GM18502 (cell line): ENCODE data around the gene KCNF1.

Experiments used
- ATAC-seq: cut with Tn5 transposase; IDR thresholded peaks from one replicate; pipeline ENCODE4 v1.9.1; 2021; ENCODE audit warnings: mild to moderate bottlenecking; ENCODE audit not compliant: unreplicated experiment, poor library complexity

KCNF1 gene

GRCh38 chr2:10901160-10901939, 10.4 kb upstream of the KCNF1 start:
- no peak for ATAC-seq

- no peak for ATAC-seq
Measured at GRCh38 chr2:10903861-10904210, 7.9 kb upstream of the KCNF1 start.

DNA sequence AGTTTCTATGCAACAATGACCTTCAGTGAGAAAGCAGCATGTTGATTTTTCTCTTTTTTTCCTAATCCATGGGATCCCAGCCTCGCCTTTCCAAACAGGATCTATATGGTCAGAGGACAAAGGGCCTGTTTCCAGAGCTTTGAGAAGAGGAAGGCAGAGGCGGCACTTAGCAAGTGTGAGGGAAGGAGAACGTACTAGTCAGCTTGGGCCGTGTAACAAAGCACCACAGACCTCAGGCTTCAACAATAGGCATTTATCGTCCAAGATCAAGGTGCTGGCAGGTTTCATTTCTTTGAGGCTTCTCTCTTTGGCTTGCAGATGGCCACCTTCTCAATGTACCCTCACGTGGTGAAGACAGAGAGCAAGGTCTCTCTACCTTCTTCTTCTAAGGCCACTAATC, 7.3 kb upstream of the KCNF1 start:
- no peak for ATAC-seq

DNA sequence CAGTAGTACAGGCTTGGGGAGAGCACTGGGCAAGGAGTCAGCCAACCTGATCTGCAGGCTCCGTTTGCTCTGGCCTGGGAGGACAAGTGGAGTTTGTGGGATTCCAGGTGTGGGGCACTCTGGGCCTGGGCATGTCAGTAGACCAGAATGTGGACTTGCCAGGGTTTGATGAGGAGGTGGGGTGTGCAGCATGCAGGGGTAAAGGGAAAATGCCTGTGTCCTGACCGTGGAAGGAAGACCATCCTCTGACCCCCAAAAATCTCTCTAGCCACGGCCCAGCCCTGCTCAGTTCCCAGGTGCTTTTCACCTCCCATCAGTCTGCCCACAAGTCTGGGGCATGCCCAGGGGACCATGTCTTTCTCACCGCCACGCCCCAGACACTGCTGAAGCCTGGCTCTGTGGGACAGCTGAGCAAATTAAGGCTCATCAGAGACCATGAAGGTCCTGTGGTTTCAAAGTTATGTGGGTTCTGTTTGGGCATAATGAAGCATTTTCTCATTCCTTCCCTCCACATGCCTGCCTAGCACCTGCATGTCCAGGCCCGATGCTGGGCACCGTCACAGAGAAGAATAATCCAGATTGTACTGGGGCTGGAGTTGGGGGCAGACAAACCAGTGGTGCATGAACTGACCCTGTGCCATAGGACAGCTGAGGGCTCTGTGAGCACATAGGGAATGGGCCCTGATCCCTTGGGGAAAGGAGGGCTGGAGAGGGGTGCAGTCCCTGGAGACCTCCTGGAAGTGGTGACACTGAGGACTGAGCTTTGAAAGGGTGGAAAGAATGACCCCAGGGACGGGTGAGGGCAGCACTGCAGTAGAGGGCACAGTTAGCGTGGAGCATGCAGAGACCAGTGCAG, 6.5 kb upstream of the KCNF1 start:
- no peak for ATAC-seq

GRCh38 chr2:10905862-10906143, 5.9 kb upstream of the KCNF1 start:
- no peak for ATAC-seq

GRCh38 chr2:10906926-10907625, 4.7 kb upstream of the KCNF1 start:
- ATAC-seq = no peak

DNA sequence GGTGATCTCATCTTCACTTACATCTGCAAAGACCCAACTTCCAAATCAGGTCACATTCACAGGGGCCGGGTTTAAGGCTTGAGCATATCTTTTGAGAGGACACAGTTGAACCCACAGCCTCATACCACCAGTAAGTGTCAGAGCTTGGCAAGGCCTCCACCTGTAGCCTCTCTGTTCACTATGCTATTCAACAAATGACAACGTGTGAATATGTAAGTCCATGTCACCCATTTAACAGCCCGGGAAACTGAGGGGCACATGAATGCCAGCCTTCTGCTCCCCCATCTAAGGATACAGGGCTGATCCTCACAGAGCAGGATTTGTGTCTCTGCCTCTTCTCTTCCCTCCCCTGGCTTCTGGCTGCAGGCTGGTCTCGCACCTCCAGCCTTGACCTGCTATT, 3.5 kb upstream of the KCNF1 start:
- ATAC-seq = no peak

DNA sequence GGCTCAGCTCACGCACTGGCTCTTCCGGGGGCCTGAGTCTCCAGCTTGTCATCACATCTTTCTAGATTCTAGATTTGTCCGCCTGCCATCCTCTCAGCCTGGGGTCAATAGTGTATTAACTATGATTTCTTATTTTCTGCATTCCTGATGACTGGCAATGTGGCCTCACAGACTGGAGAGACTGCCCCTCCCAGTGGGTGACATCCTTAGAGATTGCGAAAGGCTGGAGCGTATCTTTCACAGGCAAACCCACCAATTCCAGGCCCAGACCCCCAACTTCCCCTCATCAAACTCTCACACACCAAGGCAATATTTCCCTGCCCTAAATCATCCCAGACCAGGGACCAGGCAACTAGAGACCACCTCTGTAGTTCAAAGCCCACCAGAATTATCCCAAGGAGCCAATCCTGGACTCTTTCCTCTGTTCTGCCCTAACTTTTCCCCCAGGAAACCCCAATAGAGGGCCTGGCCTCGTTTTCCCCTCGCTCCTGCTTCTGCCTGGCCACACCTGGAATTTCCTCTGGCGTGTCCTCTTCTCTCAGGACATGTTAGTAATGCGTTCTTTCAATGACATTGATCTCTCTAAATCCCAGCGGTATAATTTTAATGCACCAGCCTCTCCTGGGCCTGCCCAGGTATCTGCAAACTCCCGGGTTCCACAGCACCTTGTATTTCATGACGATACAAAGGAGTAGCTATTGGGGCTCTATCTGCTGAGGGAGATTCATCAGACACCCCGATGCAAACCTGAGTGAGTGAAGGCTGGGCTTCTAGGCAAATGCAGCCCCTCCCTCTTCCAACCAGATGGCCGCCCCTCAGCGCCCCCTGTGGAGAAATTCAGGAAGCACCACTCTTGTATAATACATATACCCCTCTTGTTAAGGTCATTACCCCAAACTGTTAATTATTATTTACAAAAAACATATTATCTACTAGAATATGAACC, 2.4 kb upstream of the KCNF1 start:
- ATAC-seq = no peak

- ATAC-seq = no peak
Measured at GRCh38 chr2:10909996-10910341, 1.8 kb upstream of the KCNF1 start.

- no peak for ATAC-seq
Measured at GRCh38 chr2:10910625-10911024, 1.1 kb upstream of the KCNF1 start.

DNA sequence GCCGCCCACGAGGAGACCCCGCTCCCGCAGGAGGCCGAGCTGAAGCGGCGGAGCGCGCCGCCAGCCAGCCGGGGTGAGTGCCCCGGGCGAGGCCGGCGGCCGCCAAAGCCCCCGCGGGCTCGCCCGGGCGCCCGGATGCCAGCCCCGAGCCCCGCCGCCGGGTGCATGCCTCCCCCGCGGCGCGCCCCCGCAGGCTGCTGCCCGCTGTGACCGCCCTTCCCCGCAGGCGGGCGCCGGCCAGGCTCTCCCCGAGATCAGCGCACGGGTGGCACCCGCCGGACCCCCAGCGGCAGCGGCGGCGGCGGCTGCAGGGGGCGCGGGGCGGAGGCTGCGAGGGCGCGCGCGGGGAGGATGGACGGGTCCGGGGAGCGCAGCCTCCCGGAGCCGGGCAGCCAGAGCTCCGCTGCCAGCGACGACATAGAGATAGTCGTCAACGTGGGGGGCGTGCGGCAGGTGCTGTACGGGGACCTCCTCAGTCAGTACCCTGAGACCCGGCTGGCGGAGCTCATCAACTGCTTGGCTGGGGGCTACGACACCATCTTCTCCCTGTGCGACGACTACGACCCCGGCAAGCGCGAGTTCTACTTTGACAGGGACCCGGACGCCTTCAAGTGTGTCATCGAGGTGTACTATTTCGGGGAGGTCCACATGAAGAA, 470 bp downstream of the KCNF1 start:
- ATAC-seq = no peak

DNA sequence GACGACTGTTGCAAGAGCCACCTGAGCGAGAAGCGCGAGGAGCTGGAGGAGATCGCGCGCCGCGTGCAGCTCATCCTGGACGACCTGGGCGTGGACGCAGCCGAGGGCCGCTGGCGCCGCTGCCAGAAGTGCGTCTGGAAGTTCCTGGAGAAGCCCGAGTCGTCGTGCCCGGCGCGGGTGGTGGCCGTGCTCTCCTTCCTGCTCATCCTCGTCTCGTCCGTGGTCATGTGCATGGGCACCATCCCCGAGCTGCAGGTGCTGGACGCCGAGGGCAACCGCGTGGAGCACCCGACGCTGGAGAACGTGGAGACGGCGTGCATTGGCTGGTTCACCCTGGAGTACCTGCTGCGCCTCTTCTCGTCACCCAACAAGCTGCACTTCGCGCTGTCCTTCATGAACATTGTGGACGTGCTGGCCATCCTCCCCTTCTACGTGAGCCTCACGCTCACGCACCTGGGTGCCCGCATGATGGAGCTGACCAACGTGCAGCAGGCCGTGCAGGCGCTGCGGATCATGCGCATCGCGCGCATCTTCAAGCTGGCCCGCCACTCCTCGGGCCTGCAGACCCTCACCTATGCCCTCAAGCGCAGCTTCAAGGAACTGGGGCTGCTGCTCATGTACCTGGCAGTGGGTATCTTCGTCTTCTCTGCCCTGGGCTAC, 1.2 kb downstream of the KCNF1 start:
- no peak for ATAC-seq

DNA sequence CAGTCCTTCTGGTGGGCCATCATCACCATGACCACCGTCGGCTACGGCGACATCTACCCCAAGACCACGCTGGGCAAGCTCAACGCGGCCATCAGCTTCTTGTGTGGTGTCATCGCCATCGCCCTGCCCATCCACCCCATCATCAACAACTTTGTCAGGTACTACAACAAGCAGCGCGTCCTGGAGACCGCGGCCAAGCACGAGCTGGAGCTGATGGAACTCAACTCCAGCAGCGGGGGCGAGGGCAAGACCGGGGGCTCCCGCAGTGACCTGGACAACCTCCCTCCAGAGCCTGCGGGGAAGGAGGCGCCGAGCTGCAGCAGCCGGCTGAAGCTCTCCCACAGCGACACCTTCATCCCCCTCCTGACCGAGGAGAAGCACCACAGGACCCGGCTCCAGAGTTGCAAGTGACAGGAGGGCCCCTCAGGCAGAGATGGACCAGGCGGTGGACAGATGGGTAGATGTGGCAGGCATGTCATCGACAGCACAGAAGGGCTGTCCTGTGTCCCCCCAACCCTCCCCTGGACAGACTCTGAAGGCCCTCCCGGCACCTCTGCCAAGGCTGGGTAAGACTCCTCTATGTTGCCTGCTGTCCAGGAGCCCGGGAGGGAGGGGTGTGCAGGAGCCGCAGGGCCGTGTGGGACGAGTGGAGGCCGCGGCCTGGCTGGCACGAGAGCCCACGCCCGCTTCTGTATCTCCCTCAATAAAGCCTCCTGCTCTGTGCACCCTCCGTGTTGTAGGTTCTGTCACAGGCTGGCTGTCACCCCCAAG, 2.0 kb downstream of the KCNF1 start:
- ATAC-seq = no peak

DNA sequence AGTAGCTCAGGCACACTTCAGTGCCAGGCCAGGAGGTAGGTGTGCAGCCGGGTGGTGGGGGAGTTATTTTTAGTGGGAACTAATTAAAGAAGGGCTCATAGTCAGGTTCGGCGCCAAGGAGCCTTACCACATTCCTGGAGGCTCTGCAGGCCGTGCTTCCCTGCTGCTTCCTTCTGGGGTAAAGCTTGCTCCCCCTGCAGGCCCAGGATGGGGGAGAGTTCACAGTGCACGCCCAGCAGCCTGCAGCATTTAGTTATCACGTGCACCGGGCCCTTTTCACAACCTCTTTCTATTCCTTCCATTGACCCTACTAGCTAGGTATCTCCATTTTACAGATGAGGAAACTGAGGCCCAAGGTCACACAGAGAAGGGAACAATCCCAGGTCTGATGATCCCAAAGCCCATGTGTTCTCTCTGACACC, 2.5 kb downstream of the KCNF1 start:
- ATAC-seq = no peak

- ATAC-seq = no peak
Measured at GRCh38 chr2:10915236-10915635, 3.5 kb downstream of the KCNF1 start.

DNA sequence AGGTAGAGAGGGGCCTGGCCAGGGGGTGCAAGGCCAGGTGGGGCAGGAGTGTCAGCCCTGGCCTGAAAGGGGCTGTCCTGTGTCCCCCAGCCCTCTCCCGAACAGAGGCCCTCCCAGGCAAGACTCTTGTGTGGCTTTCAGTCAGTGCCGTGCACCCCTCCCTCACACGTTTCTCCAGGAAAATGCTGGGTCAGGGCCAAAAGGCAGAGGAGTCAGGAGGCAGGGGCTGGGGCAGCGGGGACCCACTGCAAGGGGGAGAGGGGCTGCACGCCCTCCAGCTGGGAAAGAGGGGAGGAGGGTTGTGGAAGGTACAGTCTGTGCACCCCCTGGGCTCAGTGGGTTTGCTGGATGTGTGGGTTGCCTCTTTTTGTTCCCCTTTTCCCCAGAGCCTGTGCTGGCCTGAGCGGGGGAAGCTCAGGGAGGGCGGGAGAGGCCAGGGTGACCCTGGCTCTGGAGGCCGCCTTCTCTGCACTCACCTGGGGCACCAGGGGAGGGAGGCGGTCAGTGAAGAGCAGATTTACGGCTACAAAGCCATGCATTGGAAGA, 4.1 kb downstream of the KCNF1 start:
- no peak for ATAC-seq

DNA sequence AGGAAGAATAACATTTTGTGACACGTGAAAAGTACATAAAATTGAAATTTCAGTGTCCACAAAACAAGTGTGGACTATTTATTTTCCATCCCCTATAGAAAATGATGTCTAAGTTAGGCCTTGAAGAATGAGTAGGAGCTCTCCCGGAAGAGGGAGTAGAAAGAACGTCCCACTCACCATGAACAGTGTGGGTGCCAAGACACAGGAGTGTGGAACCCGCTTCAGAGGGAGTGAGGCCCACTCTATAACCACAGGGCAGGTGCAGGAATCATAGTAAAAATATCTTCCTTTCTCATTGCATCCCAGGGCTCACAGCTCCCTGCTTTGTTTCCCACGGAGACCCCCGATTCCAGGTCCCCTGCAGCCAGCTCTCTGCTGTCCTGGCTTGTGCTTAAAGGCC, 5.2 kb downstream of the KCNF1 start:
- ATAC-seq = no peak

GRCh38 chr2:10917927-10918326, 6.2 kb downstream of the KCNF1 start:
- ATAC-seq = no peak
